Activated CD8-positive, alpha-beta memory T cell treated with anti-CD3 and anti-CD28 coated beads for 1 hour (primary cell): ENCODE data around the gene PPOX.

Experiments used
- DNase-seq, 2 donors: peaks; one replicate each; pipeline ENCODE4 v3.0.0-alpha.2; 2020; ENCODE audit warnings: low read depth in 1 of 2; ENCODE audit errors: extremely low read depth in 1 of 2

The PPOX gene

GRCh38 chr1:161218301-161219077 lies 52.3 kb downstream of the PPOX start:
- DNase-seq: no peak

- no peak for DNase-seq
Observed at GRCh38 chr1:161219078-161219892, 53.1 kb downstream of the PPOX start.

- DNase-seq: no peak
Observed at GRCh38 chr1:161220002-161220401, 53.8 kb downstream of the PPOX start.
